Measurements from ENCODE around the gene MEG3.

The MEG3 gene

DNA sequence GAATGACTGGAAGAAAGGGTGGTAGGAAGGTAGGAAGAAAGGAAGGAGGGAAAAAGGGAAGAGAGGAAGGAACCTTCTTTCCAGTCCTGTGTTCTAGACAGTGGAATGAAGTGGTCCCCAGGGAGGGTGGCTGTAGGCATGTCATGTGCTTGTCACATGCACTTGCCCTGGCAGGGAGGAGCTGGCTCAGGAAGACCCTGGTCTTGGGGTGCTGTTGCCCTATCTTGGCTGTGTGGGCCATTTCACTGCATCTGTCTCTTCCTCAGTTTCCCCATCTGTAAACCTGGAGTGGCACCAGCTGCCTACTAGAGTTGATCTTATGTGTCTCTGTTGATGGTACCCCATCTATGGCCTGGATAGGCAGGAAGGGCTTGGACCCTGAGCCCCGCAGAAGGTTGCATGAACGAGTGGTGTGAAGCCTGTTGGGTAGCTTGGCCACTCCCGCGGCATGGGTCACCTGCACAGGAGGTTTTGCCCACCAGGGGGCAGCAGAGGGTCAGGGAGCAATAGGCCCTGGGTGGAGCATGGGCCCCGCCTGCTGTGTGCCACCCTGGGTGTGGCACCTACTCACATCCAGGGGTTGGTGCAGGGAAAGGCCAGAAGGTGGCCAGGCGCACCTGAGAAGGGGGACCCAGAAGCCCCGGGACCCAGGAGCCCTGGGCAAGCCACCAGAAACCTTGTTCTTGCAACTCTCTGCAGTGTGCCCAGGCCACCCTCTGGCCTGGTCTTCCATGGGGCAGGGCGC is 25.1 kb downstream of the MEG3 start:
- DNase-seq = peak; percentile 36 to 72 (median 67)

DNA sequence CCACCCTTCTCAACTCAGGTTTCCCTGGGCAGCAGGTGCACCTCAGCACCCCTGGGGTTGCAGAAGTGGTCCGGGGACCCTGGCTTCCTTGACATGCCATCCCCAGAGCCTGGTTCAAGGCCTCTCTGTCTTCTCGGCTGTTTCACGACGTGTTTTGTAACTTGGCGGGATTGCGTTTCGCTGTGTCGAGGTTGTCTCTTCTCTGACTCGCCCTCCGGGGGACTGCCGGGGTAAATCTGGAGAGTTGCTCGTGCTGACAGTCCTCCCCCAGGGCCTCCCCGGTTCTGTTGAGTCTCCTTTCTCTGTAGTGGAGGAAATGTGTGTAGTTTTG is 25.6 kb downstream of the MEG3 start:
- no peak for DNase-seq

DNA sequence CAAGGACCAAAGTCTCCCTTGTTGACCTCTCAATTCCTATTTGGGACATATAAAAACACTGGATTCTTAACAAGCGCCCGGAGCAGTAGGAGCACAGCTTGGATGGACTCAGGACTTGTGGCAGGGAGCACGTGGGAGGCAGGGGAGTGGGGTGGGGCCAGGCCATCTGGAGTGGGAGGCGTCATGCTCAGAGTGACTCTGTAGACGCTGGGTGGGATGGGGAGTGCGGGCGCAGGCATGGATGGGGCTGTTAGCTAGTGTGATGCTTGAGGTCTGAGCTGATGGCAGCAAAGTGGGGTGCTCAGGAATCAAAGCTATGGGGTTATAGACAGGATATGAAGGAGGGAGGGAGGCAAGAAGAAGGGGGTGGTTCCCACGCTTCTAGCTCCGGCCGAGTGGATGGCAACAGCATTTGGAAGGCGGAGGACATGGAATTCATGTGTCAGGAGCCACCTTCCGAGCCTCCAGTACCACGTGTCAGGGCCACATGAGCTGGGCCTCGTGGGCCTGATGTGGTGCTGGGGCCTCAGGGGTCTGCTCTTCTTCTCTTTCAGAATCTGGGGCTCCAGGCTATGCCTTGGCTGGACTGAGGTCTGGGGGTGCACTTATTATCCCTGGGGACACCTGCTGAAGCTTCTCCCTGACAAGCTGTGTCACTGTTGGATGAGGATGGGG is 26.2 kb downstream of the MEG3 start:
- DNase-seq = no peak

DNA sequence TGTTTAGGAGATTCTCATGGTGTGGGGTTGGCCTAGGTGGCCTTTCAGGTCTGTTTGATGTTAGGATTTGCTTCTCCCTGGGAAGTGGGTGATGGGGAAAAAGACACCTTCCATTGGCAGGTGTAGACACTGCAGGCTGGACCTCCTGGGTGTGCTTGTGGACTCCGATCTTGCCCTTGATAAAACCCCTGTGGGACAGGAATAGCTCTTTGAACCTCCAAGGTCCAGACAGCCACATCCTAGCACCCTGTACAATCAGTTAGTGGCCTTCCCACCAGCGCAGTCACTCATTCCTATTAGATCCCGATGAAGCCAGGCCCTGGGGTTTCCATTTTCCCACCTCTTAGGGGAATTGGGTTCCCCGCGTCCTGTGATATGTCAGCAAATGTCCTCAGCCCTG is 28.5 kb downstream of the MEG3 start:
- DNase-seq = no peak

DNA sequence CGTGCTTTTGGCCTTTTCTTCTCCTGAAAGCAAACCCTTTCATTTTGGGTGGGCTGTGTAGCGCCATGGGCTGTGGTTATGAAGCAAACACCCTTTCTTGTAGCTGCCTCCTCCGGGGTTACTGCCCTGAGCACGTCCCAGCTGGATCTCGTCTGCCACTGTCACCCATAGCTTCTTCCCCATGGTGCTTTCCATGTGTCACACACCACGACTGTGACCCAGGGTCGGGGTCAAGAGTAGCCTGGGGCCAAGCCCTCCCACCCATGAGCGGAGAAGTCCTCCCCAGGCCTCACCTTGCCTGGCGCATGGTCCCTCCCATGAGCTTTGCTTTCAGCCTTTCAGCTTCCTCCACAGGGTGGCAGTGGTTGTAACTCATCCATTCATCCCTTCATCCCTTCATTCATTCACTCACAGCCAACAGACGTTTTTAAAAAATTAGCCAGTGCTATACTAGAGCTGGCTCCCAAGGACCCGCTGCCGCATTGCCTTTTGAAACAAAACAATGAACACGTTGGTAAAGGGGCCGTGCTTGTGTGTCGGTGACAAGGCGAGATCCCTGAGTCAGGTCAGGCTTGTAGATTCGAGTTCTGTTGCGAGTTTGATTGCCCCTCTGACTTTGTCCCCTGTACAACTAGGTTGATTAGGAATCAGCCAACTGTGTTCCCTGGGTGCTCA is 29.5 kb downstream of the MEG3 start:
- no peak for DNase-seq

DNA sequence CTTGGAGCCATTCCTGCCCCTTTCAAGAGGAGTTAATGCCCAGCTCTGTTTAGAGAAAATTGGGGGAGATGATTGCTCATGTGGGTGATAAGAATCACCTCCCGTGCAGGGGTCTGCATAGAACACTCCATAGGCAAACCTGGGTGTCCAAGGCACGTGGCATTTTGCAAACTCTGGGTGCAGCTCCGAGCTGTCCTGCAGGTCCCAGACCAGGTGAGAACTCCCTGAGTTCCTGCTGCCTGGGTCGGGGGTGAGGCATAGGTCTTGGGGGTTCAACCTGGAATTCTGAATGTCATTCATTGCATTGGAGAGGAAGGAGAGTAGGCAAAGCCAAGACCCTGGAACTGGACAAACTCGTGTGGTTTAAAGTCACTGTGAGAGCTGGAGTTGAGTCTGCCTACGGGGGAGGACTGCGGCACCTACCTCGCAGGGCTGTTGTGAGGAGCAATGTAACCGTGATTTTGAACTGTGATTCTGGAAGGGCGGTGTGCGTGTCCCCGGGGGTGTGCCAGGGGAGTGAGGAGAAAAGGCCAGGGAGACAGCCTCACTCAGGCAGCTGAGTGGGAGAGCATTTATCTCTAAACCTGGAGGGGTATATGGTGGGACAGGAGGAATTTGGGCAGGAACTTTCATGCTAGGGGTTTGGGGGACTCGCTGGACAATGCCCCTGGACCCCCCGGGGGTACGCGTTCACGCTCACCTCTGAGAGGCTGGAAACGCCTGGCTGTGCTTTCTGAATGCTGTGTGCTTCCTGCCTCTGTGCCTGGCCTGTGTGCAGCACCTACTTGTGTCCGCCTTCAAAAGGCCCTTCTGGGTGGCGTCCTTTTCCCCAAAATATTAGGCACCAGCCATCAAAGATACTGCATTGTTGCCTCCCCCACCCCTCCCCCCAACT is 30.4 kb downstream of the MEG3 start:
- DNase-seq = no peak

DNA sequence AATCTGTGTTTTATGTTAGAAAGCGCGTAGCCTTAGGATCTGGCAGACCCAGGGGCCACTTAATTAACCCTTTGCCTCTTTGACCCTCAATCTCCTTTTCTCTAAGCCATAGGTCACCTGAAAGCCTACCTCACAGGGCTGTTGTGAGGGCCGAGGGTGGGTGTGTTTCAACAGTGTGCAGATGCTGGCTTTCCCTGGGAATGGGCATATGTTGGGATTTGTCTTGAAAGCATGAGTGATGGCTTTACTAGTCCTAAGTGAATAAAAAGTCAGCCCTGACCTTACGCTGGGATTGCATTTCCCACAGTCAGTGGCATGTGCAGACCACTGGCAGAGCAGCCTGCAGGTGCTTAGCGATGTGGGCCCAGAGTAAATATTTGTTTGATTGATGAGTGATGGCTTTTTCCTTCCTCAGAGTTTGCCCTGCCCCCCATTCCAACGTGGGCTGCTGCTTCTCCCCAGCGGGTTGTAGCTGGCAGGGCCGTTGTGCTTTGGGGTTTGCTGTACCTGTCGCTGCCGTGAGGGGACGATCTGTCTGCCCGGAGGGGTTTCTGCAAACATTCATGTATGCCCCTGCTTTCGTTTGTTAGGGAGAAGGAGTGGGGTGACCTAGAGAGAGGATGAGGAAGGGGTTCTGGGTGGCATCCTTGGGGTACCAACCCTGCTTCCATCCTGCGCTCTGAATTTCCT is 31.5 kb downstream of the MEG3 start:
- no peak for DNase-seq

DNA sequence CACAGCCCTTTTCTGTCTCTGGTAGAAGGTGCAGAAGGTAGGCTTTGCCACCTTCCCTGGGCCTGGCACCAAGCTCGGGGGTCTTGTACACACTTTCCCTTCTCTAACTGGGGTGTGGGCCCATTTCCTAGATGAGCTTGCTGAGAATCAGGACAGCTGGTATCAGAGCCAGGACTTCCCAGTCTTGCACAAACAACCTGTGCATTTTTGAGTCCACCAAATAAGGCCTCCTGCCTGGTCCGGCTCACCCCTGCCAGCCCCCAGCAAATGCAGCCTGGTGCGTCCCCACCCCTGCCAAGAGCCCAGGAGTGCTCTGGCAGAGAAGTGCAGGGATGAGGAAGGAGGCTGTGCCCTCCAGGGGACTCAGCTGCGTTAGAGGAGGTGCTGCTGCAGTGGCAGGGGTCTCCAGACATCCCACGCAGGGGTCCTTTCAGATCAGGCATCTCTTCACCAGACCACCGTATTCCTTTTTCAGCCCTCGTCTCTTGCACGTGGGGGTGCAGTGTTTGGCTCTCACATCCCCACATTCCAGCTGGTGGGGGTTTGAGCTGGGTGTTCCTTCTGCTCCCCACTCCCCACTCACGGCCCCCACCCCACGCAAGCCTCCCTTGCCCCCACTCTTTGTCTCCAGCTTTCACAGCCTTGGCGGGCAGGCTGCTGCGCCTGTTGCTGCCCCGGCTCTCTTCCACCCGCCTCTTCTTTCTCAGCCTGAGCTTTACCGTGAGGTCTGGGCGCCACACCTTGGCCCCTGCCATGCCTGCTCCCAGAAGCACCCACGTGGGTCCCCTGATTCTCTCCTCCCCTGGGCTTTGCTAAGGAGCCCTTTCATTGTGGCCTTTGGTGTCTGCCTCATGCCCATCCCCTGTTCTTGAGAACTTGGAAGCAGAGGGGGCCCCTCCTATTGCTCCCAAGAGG is 32.3 kb downstream of the MEG3 start:
- DNase-seq = no peak

DNA sequence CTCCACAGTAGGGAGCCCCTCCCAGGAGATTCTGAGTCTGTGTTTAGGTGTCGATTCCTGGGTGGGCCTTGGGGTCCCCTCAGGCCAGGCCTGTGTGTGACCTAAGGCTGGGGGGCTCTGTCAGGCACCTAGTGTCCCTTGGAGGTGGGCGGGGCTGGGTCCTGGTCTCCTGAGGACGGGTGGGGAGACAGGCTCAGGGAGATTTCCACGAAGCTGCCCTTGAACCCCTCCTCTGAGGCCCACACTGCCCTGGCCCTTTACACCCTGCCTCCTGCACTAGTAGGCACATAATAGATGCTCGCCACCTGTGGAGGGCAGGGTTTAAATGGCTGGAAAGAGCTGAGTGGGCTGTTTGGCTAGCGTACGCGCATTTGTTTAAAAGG is 32.9 kb downstream of the MEG3 start:
- DNase-seq = no peak

DNA sequence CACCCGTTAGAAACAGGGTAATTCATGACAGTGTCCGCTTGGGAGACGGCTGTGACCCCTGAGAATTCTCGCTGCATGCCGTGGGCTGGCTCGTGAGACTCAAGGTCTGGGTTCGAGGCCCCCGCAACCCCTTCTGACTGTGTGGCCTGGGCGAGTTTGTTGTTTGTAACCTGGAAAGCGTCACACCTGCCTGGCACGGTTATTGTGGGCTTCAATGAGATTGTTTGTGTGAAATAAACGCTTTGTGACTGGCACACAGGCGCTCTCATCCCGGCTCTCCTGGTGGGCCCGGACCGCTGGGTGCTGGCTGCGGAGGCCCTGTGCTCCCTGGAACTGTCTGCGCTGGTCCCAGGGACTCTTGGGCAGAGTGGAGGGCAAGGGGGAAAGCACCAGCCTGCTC is 33.9 kb downstream of the MEG3 start:
- no peak for DNase-seq

DNA sequence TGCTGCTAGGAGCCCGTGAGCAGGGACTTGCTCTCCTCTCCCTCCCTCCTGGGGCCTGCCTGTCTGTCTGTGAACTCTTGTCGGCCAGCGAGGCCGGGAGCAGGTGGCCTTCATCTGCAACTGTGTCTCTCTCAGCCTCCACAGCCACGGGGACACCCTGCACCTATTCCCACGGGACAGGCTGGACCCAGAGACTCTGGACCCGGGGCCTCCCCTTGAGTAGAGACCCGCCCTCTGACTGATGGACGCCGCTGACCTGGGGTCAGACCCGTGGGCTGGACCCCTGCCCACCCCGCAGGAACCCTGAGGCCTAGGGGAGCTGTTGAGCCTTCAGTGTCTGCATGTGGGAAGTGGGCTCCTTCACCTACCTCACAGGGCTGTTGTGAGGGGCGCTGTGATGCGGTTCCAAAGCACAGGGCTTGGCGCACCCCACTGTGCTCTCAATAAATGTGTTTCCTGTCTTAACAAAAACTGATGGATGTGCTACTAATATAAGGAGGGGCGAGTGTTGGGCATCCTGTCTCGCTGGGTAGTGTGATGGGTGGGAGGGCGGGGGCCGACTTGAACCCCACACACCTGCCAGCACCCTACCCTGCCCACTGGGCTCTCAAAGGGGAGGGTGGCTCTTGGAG is 34.8 kb downstream of the MEG3 start:
- no peak for DNase-seq

DNA sequence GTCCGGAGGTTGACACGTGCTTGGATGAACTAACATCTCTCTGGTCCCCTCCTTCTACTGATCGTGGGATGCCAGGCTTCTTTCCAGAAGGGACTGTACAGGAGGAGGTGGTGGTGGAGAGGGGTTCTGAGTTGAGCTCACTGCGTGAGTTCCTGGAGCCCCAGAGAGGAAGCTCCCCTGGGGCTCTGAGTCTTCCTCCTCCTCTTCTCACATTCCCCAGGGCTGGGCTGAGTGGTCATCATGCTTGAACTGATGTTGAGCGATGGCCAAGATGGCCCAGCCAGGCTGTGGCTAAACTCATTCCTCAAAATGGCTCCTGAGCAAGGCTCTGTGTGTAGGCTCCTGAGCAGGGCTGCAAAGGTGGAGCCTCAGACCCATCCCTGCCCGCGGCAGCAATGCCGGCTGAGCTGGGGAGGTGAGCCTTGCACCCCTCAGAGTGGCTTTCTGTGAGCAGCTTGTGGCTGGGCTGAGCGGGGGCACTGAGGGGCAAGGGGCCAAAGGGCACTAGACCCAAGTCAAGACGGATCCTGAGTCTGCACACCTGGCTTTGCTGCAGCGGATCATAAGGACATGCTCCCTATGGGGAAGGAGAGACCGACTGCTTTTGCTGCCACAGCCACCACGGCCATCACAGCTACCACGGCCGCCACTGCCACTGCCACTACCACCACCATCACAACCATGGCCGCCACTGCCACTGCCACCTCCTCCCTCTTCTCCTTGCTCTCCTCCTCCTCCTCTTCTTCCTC is 35.4 kb downstream of the MEG3 start:
- no peak for DNase-seq

DNA sequence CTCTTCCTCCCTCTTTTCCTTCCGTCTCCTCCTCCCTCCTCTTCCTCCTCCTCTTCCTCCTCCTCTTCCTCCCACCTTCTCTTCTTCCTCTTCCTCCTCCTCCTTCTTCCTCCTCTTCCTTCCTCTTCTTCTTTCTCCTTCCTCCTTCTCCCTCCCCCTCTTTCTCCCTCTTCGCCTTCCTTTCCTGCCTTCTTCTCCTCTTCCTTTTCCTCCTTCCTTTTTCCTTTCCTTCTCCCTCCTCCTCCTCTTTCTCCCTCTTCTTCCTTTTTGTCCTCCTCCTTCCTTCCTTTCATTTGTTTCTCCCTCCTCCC is 36.0 kb downstream of the MEG3 start:
- no peak for DNase-seq

DNA sequence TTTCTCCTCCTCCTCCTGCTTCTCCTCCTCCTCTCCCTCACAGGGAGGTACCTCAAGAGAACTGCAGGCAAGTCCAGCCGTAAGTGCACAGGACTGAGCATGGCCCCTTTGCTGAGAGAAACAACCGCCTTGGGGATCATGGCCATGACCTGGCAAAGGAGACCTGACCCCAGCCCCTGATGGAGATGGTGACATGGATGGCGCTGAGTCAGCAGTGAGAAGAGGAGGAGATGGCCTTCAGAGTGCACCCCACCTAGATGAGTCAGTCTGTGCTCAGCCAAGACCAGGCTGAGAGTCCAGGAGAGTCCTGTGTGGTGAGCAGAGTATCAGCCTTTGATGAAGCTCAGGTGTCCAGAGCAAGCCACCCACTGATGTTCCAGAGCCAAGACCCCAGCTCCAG is 36.4 kb downstream of the MEG3 start:
- DNase-seq = no peak

DNA sequence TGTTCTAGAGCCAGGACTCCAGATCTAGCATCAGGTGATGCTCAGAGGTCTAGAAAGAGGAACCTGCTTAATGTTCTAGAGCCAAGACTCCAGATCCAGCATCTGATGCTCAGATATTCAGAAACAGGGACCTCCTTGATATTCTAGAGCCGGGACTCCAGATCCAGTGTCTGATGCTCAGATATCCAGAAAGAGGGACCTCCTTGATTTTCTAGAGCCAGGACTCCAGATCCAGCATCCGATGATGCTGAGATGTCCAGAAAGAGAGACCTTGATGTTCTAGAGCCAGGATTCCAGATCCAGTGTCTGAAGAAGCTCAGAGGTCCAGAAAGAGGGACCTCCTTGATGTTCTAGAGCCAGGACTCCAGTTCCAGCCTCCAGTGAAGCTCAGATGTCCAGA is 36.9 kb downstream of the MEG3 start:
- no peak for DNase-seq

DNA sequence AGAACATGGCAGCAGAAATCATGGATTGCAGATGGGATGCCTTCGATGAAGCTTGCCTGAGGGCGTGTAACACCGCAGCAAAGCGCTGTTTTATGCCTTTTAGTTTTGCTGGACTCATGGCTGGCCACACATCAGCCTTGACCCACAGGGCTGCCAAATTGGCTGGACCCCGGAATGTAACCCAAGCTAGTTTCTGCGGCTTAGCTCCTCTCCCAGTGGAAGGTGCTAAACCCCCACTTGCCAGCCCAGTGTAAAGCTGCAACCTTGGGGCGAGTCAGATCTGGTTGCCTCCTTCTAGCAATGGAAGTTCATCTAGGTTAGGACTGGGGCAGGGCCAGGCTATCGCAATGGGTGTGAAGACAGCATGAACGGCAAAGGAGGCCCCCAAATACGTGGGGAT is 38.3 kb downstream of the MEG3 start:
- no peak for DNase-seq

DNA sequence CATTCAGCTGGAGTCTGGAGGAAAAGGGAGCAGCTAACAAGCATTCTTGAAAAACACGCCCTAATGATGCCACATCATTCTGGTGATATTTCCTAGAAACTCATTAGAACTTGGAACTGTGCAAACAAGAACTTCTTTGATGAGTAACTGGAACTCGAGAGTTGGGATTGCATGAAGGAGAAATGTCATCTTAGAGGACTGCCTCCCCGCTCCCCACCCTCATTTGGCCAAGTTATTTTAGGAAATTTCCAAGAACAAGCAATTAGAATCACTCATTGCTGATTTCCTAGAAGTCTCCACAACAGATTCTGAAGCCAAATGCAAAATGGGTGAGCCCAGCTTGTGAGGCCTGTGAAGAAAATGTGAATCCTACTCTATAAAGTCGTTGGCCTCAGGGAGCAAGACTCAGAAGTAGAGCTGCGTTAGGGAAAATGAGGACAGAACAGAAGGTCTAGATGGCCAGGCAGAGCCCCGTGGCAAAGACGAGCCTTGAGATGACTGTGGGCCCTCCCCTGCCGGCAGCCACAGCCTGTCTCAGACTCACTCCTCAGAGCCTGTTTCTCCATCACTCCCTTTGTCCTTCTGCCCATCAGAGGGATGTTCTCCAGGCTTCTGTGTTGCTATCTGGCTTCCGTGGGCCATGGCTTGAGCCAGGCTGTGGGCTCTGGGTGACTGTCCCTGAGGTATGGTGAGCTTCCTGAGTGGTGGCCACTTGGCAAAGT is 39.2 kb downstream of the MEG3 start:
- DNase-seq = no peak

DNA sequence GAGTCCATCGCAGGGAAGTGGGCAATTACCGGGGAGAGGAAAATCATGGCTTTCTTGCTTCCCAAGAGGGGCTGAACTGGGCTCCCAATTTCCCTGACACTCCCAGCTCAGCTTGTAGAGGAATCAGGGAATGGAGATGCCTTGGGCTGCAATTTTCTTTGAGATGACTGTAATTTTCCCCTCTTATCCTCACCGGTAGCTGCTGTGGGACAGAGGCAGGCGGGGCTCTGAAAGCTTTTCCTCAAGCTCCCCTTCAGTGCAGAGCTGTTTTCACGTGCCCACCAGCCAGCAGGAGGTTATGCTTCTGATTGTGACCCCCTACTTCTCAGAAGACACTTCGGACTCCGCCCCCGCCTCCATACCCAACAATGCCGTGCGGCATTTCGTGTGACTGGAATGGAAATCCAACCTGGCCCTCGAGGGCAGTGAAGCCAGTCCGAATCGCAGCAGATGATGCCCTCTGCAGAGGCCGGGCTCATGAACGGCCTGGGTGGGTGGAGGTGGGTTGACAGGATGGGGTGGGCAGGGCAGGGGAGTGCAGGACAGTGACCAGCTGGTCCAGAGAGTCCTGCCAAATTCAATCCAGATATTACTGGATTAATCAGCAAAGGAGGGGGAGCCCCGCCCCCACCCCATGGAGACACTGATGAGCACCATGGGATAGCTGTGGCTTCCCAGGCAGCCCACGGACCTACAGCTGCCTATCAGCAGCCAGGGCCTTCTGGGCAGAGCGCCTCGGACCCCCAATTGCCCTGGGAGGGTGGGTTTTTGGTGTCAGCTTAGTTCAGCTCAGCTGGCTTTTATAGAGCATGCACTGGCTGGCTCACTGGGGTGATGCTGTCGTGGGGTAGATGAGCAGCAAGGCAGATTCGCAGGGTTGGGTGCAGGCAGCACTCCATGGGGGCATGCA is 40.0 kb downstream of the MEG3 start:
- DNase-seq = no peak

Data from T-helper 2 cell (primary cell).